ENCODE measurements around the gene USP31.

GRCh38 chr16:23061669-23062068 lies 87.6 kb downstream of the USP31 start:
- TF ChIP-seq ZFP3 (CRISPR knock-in tag; IDR thresholded peaks at IDR 0.05) (no peak), RARB (CRISPR knock-in tag; IDR thresholded peaks at IDR 0.05) (no peak), ARNTL (CRISPR knock-in tag; IDR thresholded peaks at IDR 0.05; ENCODE audit: borderline replicate concordance, low read depth) (no peak), OSR1 (CRISPR knock-in tag; IDR thresholded peaks at IDR 0.05) (no peak), ESRRG (CRISPR knock-in tag; IDR thresholded peaks at IDR 0.05) (no peak), GLIS3 (CRISPR knock-in tag; IDR thresholded peaks at IDR 0.05) (no peak), ZC3H10 (CRISPR knock-in tag; IDR thresholded peaks at IDR 0.05) (no peak), ZFP30 (CRISPR knock-in tag; IDR thresholded peaks at IDR 0.05) (no peak), ISL1 (CRISPR knock-in tag; IDR thresholded peaks at IDR 0.05) (no peak), ZNF70 (CRISPR knock-in tag; IDR thresholded peaks at IDR 0.05) (no peak), ZNF8 (CRISPR knock-in tag; IDR thresholded peaks at IDR 0.05) (no peak)
- TF ChIP-seq, protein P1, sequence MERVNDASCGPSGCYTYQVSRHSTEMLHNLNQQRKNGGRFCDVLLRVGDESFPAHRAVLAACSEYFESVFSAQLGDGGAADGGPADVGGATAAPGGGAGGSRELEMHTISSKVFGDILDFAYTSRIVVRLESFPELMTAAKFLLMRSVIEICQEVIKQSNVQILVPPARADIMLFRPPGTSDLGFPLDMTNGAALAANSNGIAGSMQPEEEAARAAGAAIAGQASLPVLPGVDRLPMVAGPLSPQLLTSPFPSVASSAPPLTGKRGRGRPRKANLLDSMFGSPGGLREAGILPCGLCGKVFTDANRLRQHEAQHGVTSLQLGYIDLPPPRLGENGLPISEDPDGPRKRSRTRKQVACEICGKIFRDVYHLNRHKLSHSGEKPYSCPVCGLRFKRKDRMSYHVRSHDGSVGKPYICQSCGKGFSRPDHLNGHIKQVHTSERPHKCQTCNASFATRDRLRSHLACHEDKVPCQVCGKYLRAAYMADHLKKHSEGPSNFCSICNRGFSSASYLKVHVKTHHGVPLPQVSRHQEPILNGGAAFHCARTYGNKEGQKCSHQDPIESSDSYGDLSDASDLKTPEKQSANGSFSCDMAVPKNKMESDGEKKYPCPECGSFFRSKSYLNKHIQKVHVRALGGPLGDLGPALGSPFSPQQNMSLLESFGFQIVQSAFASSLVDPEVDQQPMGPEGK (CRISPR knock-in tag; IDR thresholded peaks at IDR 0.05; ENCODE audit: borderline replicate concordance), result no peak
- TF ChIP-seq, protein P2, sequence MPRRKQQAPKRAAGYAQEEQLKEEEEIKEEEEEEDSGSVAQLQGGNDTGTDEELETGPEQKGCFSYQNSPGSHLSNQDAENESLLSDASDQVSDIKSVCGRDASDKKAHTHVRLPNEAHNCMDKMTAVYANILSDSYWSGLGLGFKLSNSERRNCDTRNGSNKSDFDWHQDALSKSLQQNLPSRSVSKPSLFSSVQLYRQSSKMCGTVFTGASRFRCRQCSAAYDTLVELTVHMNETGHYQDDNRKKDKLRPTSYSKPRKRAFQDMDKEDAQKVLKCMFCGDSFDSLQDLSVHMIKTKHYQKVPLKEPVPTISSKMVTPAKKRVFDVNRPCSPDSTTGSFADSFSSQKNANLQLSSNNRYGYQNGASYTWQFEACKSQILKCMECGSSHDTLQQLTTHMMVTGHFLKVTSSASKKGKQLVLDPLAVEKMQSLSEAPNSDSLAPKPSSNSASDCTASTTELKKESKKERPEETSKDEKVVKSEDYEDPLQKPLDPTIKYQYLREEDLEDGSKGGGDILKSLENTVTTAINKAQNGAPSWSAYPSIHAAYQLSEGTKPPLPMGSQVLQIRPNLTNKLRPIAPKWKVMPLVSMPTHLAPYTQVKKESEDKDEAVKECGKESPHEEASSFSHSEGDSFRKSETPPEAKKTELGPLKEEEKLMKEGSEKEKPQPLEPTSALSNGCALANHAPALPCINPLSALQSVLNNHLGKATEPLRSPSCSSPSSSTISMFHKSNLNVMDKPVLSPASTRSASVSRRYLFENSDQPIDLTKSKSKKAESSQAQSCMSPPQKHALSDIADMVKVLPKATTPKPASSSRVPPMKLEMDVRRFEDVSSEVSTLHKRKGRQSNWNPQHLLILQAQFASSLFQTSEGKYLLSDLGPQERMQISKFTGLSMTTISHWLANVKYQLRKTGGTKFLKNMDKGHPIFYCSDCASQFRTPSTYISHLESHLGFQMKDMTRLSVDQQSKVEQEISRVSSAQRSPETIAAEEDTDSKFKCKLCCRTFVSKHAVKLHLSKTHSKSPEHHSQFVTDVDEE (CRISPR knock-in tag; IDR thresholded peaks at IDR 0.05), result no peak

All from SK-N-SH treated with all-trans-retinoic acid at 6 μM for 48 hours (cell line).